SKM-1 treated with dmso at 0.1 percent for 144 hours (cell line): Measurements from ENCODE around the gene FSCN2.
A peak's percentile ranks its signal among the peaks of the same experiment; 100 is the strongest.

Source experiments
- DNase-seq: peaks from one replicate; lab custom pipeline; 2025; ENCODE audit not compliant: unreplicated experiment; lab: John Stamatoyannopoulos, UW

Gene FSCN2, protein sequence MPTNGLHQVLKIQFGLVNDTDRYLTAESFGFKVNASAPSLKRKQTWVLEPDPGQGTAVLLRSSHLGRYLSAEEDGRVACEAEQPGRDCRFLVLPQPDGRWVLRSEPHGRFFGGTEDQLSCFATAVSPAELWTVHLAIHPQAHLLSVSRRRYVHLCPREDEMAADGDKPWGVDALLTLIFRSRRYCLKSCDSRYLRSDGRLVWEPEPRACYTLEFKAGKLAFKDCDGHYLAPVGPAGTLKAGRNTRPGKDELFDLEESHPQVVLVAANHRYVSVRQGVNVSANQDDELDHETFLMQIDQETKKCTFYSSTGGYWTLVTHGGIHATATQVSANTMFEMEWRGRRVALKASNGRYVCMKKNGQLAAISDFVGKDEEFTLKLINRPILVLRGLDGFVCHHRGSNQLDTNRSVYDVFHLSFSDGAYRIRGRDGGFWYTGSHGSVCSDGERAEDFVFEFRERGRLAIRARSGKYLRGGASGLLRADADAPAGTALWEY

GRCh38 chr17:81527591-81528383 lies at the start of gene FSCN2:
FSCN2 (plus strand) TSS chr17:81528377; CDS start chr17:81528532, 155 bp downstream.
- no peak for DNase-seq

DNA sequence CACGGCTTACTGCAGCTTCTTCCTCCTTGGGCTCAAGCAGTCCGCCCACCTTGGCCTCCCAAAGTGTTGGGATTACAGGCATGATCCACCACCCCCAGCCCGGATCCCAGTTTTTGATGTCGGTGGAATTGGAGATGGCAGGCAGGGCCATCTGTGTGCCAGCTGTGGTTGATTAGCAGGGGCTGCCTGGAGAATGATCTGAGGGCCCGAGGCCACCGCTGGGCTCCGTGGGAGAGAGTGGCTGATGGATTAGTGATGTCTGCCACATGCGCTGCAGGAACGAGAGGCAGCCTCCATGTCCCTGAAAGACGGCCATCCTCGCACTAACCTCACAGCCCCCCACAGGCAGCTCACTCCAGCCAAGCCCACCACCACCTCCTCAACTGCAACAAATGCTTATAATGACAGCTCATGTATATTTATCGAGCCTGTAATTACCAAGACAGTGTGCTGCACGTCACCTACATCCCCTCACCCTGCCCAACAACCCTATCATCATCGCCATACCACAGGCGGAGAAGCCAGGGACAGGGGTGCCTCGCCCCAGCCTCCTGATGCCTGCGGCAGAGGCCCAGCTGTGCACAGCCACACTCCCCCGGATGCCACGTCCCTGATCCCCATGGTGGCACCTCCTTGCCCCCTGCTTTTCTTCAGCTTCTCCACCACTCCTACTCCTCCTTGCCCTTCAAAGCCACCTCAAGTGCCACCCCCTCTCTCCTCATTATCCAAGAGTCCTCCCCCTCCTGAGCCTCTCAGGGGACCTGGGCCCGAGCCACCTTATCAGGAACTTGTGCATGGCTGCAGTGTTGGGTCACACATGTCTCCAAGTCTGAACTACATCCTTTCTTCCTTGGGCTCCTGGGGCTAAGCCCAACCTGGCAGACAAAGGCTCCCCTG lies 48.8 kb upstream of the FSCN2 start:
- DNase-seq: no peak

DNA sequence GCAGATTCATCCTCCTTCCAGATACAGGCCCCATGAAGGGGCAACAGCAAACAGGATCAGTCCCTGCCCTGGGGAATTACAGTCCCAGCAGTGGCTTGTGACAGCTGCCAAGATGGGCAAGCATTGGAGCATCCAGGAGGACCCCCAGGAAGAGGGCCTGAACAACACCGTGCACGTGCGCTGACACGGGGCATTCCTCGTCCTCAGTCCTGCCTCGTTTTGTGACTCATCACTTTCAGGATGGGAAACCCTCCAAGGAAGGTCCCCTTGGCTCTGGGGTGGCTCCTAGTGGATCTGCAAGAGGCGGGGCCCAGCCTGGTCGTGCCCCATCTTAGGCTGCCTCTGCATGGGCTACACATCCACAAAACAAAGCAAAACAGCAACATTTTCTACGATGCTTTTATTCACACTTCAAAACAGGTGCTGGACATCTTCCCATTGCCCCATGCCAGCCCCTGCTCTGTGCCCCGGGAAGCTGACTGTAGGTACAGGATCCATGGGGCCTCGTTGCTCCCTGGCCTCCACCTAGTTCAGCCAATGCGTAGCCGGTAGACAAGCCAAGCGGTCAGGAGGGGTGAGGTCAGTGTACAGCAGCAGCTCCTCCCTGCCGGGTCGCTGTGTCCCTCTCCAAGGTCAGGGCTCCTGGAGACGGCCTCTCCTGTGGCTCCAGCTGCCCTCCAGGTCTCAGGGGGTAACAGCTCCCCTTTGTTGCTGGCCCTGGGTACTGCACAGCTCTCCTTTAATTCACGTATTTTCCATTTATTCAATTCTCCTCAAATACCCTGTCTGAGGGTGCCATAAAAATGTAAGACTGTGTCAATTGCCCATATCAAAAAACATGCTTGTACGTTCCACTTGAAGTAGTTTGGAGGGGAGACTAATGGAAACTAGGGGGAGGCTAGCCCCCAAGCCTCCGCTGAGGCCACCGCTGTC lies 47.8 kb upstream of the FSCN2 start:
- no peak for DNase-seq

DNA sequence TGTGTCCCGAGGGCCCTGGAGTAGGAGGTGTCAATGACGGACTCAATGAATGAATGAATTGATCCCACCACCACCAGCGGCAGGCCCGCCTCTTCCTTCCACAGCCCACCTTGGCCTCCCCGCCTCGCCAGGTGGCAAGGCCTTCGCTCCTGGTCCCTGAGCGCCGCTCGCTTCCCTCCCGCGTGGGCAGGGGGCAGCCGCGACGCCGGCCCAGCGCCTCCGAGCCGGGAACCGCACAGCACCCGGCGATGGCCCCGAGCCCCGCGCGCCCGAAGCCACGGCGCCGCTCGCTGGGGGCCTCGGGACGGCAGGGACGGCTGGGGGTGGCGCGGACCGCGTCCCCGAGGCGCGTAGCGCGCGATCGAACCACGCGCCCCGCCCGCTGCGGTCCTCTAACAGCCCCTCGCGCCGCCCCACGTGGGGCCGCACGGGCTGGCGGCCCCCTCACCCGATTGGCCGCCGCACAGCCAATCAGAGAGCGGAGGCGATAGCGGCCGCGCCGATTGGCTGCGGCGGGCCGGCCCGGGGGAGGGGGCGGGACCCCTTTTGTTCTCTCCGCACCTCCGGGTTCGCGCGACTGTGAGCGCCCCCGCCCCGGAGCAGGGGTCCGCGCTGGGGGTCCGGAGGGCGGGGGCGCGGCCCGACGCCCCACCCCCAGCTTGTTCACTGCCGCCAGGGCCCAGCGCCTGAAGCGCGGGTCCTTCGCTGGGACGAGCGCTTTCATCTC lies 46.9 kb upstream of the FSCN2 start:
- no peak for DNase-seq

GRCh38 chr17:81481815-81482505 lies 46.2 kb upstream of the FSCN2 start:
- no peak for DNase-seq

GRCh38 chr17:81482673-81483072 lies 45.5 kb upstream of the FSCN2 start:
- DNase-seq: no peak

GRCh38 chr17:81483085-81483861 lies 44.9 kb upstream of the FSCN2 start:
- no peak for DNase-seq

DNA sequence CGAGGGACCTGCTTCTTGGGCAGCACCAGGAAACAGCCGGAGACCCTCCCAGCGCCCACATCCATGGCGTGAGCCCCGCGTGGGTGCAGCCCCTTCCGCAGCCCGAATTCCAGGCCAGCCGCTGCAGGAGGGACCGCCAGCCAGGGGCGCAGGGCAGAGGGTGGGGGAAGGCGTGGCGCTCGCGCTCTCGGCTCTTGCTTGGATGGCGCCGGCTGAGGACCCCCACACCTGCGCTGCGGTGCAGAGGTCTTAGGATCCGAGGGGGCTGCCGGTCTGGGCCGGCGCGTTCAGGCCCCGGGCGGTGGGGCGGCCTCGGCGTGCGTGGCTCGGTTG lies 44.3 kb upstream of the FSCN2 start:
- no peak for DNase-seq

GRCh38 chr17:81484195-81484979 lies 43.8 kb upstream of the FSCN2 start:
- DNase-seq: peak; percentile 79

- no peak for DNase-seq
These were observed 41.9 kb upstream of the FSCN2 start for GRCh38 chr17:81486199-81486810.

- DNase-seq: no peak
These were observed 41.1 kb upstream of the FSCN2 start for GRCh38 chr17:81487089-81487486.

DNA sequence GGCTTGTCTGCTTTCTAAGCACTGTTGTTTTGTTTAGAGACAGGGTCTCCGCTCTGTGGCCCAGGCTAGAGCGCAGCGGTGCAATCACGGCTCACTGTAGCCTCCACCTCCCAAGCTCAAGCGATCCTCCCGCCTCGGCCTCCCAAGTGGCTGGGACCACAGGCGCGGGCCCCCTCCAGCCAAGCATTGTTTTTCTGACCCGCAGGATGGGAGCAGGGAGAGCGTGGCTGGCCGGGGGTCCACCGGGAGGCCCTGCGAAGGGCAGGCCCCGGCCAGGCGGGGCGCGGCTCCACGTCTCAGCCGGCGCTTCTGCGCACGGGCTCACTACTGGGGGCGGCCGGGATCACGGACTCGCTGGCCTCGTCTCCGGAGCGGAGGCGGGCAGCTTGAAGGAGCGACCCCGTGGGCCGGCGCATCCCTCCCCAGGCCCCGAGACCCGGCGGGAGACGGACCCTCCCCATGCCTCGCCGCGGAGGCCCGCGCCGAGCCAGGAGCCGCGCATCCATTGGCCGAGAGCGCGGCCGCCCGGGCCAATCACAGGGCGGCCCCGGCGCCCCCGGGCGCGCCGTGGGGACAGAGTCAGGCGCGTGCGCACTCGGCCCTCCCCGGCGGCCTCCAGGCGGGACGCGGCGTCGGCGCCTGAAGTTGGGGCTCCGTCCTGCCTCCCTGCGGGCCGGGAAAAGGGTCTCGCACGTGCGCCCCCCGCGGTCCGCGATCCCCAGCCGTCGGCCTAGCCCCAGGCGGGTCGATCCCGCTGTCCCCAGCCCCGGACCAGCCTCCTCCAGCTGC lies 40.5 kb upstream of the FSCN2 start:
- DNase-seq: peak; percentile 63

DNA sequence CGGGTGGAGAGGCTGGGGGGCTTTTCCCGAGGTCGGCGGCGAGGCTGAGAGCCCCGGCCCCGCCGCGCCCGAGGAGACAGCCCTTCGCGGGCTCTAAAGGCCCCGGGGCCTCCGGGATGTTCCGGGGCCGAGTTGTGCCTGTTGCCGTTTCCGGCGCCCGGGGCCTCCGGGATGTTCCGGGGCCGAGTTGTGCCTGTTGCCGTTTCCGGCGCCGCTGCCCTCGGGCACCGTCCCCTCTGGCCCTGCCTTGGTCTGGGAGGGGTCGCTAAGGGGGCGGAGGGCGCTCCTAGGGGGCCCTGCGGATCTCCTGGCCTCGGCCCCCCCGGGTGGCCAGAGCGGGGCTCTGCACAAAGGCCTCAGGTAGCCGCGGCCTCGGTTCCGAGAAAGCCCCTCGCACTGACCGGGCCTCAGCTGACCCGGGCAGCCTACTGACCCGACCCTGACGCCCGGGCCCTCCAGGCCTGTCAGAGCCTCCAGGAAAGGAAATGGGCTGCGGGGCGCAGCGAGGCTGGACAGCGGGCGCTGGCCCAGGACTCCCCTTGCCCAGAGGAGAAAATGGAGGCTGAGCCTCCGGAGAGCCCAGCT lies 39.8 kb upstream of the FSCN2 start:
- DNase-seq: no peak

GRCh38 chr17:81489012-81489997 lies 38.9 kb upstream of the FSCN2 start:
- no peak for DNase-seq
